ENCODE data around the gene PIP4K2B.

DNA sequence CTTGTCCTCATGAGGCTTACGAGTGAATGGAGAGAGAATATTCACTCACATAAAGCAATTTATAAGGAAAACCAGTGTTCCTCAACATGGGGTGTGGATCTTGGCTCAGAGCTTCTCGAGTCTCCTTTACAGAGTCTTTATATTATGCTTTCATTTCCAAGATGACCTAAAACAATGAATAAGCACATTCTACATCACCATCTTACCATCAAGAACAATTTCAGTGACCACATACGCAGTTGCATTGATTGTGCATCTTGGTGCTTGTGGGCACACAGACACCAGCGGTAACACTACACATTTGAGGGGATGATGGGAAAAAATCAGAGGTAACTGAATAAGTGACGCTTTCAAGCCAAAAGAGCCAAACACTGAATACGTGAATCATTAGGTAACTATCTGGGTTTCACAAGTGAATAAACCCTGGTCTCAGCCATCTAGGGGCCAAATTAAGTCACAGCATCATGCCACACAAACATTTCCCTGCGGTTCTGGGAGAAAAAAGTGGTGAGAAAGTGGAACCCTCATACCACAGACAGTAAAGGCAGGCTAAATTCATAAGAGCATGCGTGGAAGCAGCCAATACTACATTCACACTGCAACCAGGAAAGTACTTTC, 16.3 kb upstream of the PIP4K2B start:
- TF ChIP-seq EZH2 (IDR thresholded peaks at IDR 0.05; ENCODE audit: insufficient read depth, poor library complexity, severe bottlenecking) (no peak), EZH2phosphoT487 (IDR thresholded peaks at IDR 0.05; ENCODE audit: insufficient read depth, low read depth) (no peak)

All from GM23248 (cell line).